Smooth muscle cell of bladder (primary cell): ENCODE measurements around the gene TTC9. TPM values are rescaled to one million over a fixed set of nuclear protein-coding genes. Genes with fewer than 3 reads are reported as not detected.

Experiments
- total RNA-seq: library from RNA; depleted of rRNA; stranded (reverse); fragments of >200 nt; gene quantifications from 2 replicates; pipeline ENCODE4 v1.2.3, GENCODE V29; 2014

TTC9 gene
- under 0.01 TPM in 2 replicates for total RNA-seq

DNA sequence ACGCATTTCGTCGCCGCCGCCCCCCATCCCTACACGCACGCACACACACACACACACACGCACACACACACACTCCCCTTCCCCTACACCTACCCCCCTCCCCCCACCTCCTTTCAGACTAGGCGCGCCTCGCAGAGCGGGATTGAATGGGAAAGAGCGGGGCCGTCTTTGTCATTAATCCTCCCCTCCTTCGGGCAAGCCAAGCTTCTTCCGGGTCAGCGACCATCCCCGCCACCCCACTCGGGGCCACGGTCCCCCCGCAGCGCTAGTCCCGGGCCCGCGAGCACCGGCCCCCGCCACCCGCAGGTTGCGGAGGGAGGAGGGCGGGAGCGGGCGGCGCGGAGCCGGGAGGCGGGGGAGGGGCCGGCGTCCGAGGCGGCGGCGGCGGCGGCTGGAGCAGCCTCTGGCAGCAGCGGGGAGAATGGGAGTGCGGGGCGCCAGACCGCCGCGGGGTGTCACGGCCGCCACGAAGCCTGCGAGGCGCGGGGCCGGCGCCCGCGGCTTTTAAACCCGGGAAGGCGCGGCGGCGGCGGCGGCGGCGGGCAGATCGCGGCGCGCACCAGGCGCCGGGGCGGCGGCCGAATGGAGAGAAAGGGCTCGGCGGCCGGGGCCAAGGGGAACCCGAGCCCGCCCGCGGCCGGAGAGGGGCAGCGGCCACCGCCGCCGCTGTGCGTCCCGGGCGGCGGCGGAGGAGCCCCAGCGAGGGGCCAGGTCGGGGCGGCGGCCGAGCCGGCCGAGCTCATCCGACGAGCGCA lies at the start of gene TTC9:
TTC9 (plus strand) TSS at position 369 of the 755 bp plus-strand sequence; CDS start at position 583, 214 bp downstream.

DNA sequence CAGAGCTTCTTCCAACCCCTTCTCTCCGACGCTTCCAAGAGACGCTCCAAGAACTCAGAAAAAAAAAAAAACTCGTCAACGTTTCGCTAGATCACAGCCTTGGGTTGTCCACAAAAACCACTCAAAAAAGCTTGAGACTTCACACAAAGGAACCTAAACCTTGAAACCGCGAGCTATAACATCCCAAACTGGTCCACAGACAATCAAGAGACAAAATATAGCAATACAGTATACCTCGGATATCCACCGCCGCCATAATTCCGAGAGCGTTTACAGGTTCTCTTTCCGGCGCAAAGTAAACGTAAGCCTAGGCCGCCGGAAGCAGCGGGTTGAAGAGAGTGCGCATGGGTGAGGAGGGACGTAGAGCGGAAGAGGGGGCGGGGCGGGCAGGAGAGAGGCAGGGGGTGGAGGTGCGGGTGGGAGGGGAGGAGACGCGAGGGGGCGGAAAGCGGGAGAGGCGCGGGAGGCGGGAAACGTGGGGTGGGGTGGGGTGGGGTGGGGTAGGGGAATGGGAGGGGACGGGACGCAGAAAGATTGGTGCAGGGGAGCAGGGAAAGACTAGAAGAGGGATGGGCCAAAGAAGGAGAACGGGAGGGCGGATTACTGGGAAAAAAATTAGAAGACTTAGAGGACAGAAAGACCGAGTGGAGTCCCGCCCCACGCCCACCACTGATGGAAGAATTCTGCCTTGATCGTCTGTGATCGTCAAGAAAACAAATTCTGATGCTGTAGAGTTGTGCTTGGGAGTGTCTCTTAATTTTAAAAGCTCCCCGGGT lies 41.1 kb upstream of the TTC9 start, which contains the start of gene MED6:
MED6 (minus strand) TSS at position 274 of the 776 bp plus-strand sequence; CDS start at position 256, 18 bp downstream.

Other genes starting within 250 kb of the TTC9 start
- gene SYNJ2BP, start 224.8 kb upstream of the TTC9 start, total RNA-seq, result 12.2 and 12.9 TPM in 2 replicates
- 0.14 and 0.55 TPM in 2 replicates for gene ADAM21, start 189.7 kb upstream of the TTC9 start, total RNA-seq
- gene ADAM20, start 106.9 kb upstream of the TTC9 start, total RNA-seq, result 0.71 and 1.3 TPM in 2 replicates
- gene MED6, start 41.3 kb upstream of the TTC9 start, total RNA-seq, result 17.9 and 19.7 TPM in 2 replicates
- 0.09 and 0.14 TPM in 2 replicates for gene MAP3K9, start 167.6 kb downstream of the TTC9 start, total RNA-seq